T follicular helper cell (primary cell): Measurements from ENCODE around the gene FZD10.

Experiments
- DNase-seq: peaks from one replicate; pipeline ENCODE4 v3.0.0-alpha.2; 2020; ENCODE audit warnings: low read depth
- total RNA-seq, 2 experiments: gene quantifications; one replicate each; lab custom pipeline; 2026; lab: John Stamatoyannopoulos, UW

Gene FZD10, protein sequence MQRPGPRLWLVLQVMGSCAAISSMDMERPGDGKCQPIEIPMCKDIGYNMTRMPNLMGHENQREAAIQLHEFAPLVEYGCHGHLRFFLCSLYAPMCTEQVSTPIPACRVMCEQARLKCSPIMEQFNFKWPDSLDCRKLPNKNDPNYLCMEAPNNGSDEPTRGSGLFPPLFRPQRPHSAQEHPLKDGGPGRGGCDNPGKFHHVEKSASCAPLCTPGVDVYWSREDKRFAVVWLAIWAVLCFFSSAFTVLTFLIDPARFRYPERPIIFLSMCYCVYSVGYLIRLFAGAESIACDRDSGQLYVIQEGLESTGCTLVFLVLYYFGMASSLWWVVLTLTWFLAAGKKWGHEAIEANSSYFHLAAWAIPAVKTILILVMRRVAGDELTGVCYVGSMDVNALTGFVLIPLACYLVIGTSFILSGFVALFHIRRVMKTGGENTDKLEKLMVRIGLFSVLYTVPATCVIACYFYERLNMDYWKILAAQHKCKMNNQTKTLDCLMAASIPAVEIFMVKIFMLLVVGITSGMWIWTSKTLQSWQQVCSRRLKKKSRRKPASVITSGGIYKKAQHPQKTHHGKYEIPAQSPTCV
- 0 reads per million in 2 experiments for total RNA-seq

DNA sequence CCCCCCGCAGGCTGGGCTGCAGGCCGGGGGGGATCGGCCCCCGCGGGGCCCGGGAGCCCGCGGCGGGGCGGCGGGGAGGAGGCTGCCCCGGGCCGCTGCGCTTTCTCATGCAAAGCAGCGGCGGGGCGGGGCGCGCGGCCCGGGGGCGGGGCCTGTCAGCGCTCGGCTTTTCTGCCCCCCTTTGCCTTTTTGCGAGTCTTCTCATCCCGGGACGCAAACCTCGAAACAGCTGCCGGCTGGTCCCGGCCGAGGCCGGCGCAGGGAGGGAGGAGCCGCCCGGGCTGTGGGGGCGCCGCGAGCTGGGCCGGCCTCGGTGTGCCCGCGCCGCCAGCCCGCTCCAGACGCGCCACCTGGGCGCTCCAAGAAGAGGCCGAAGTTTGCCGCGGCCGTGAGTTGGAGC lies at the start of gene FZD10:
Gene FZD10, plus strand, starts transcription at position 198 of the 400 bp plus-strand sequence. CDS start 479 bp downstream, outside the sequence.
- no peak for DNase-seq

DNA sequence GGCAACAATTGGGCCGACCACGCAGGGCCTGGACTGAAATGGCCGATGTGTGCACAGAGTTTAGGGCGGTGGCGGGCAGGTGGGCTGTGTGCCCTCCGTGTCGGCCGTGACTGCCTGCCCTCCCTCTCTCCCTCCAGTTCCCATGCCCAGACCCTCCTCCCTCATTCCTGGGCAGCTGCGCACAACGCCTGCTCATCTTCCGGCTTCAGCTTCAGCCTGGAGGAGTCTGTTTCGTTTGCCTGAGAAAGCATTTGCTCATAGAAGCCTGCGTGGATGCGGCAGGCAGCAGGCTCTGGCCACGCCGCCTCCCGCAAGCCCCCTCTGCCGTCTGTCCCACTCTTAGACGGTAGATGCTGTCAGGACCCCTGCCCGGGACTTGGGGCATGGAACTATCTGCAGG lies 47.3 kb upstream of the FZD10 start:
- no peak for DNase-seq

DNA sequence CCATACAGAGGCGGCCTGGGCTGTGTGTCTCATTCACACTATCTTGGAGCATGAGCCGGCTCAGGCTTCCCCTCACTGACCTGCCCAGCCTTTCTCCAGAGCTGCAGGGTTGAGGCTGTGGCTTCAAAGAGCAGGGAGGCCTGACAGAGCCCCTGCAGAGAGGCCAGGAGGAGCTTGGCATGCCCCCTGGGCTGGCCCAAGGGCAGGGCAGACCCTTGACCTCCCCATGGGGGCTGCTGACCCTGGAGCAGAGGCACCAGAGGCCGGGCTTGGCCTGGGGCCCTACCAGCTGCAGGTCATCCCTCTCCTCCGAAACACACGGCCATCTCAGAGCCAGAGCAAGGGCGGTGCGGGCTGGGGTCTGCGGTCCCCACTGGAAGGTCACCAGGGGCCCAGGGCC lies 46.6 kb upstream of the FZD10 start:
- DNase-seq = no peak

DNA sequence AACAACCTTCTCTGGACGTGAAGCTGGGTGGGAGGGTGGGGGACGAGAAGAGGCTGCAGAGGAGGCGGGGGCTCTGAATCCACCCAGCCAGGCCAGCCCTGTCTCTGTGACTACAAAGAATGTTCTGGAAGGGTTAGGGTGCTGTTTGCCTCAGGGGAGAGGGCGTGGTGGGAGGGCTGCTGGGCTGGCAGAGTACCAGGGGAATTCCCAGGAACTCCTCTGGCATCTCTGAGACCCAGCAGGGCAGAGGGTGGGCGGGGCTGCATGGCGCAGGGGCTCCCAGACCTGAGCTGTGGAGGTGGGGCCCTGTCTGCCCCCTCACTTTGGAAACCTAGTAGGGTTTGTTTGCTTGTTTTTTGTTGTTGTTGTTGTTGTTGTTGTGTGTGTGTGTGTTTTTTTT lies 45.5 kb upstream of the FZD10 start:
- no peak for DNase-seq

DNA sequence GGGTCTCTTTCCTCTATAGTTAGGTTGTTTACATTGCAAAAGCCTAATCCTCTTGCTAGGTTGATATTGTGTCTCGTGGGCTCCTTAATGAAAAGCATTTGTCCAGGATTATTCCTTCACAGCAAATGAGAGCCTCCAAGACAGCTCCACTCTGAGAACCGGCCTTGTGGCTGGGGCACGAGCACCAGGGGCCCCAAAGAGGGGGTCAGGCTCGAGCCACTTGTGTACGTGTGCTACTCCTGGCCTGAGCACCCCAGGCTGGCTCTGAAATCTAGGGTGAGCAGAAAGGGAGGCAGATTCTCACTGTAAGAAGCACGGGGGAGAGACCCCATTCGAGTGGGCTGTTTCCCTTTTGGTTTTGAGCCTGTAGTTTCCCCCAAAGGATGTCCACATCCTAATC lies 45.0 kb upstream of the FZD10 start:
- no peak for DNase-seq

DNA sequence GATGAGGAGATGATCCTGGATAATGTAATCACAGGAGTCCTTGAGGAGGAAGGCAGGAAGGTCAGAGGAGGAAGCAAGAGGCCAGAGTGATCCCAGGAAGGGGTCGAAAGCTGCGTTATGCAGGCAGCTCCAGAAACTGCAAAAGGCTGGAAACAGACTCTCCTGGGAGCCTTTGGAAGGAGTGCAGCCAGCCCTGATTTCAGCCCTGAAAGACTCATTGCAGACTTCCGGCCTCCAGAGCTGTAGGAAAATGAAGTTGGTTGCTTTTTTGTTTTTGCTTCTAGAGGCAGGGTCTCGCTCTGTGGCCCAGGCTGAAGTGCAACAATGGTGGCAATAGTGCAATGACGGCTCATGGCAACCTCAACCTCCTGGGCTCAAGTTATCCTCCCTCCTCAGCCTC lies 44.6 kb upstream of the FZD10 start:
- DNase-seq = no peak

DNA sequence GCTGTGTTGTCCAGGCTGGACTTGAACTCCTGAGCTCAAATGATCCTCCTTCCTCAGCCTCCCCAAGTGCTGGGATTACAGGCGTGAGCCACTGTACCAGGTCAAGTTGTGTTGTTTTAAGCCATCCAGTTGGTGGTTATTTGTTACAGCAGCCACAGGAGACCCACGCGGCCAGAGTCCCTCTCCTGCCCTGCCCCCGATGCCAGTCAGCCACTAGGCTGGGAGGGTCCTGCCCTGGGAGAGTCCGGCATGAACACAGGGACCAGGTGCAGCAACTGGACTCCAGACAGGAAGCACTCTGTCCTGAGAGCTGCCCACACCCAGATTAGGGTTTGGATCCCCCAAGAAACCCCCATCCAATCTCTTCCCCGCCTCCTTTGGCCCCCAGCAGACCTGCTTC lies 44.1 kb upstream of the FZD10 start:
- no peak for DNase-seq

DNA sequence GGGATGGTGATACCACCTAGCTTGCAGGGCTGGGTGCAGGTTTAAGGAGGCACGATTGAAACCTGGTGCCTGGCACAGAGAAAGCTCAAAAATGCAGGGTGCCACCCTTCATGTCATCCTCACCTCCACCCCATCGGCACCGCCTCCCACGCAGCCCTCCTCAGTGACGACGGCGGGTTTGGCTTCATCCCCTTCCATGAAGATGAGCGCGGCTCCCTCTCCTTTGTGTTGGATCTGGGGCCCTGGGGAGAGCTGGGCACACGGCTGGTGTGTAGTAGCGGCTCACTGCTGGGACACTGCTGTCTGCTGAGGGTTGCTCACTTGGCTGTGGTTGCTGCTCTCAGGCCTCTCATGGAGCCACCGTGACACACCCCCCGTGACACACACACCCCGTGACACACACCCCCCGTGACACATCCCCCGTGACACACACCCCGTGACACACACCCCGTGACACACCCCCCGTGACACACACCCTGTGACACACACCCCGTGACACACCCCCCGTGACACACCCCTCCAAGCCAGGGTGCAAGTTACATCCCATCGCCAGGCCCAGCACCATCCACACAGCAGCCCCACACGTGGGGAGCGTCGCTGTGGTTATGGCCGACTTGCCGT lies 42.9 kb upstream of the FZD10 start:
- no peak for DNase-seq

DNA sequence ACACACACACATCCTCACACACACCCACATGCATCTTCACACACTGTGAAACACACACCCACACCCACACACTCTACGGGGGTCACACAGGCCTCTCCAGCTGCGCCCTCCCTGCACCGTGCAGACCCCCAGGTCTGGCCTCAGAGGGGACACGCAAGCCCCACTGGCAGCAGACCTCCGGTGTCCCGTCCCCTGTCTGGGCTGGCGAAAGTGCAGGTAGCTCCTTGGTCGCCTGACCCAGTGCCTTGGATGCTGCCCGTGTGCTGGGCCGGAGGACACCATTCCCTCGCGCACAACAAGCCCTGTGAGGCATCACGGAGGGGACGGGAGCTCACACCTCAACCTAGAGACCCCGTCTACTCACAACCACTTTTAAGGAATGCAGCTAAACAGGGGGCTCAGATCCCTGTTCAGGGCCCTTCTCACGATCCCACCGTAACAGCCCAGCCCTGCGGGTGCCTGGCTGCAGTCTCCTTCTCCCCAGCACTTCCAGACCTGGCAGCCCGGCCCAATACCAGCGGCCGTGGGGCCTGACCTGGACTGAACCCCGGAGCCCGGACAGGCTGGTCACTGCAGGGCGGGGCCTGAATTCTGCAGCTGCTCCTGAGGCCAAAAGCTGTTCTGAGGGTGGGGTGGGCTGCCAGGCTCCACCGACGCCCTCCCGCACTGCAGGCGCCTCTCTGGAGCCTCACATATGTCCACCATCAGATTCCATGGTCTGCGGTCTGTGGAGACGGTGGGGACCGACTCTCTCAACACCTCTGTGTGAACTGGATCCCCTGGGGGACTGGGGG lies 42.1 kb upstream of the FZD10 start:
- no peak for DNase-seq

DNA sequence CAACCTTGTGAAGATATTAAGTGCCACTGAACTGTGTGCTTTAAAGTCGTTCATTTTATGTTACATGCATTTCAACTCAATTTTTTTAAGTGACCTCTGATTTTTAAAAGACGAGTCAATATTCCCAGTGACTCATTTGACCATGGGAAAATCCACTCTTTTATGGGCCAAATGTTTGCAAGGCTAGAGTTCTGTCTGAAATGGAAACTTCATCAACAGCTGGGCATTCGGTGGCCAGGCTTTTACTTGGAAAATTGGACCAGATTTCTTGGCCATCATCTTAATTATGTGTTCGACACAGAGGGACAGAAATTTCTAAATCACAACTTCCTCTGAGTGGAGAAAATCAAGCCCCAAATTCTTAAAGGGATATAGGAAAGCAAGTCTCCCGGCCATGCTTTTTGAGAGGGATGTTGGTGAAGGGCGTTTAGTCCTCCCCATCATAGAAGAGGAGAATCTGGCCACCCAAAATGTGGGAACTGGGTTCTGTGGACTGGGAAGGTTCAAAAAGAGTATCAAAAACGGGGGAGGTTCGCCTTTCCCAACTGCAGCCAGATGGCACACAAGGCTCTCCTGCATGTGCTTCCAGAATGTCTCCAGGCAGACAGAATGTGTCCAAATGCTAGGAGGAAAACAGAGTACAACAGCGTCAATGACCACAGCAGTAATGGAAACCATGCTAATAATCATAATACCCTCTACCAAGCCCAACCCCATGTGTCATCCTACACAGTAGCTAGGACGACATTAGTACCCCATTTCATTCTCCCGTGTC lies 40.9 kb upstream of the FZD10 start:
- no peak for DNase-seq

DNA sequence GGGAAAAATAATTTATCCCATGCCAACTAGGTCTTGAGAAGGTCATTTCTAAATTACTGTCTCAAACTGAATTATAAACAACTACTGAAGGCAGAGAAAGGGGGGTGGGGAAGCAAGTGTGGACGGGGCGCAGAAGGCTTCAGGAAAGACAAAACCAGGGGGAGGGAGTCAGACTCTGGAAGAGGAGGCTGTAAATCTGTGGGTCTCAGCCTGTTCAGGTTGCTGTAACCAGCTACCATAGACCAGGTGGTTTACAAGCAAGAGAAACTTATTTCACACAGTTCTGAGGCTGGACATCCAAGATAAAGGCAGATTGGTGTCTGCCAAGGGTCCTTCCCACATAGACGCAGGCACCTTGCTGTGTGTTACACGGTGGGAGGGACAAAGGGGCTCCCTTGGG lies 39.9 kb upstream of the FZD10 start:
- no peak for DNase-seq

DNA sequence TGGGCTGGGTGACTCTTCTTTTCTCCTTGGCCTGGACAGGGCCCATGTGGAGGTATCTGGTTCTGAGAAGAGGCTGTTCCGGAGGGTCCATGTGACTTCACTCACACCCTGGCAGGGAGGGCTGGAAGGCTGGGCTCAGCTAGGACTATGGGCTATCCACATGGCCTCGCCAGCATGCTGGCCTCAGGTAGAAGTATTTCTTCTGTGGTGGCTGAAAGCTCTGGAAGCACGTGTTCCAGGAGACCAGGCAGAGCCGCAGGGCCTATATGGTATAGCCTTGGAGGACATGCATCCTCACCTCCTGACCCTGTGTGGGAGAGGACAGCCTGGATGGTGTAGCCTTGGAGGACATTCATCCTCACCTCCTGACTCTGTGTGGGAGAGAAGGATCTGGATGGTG lies 38.2 kb upstream of the FZD10 start:
- no peak for DNase-seq

DNA sequence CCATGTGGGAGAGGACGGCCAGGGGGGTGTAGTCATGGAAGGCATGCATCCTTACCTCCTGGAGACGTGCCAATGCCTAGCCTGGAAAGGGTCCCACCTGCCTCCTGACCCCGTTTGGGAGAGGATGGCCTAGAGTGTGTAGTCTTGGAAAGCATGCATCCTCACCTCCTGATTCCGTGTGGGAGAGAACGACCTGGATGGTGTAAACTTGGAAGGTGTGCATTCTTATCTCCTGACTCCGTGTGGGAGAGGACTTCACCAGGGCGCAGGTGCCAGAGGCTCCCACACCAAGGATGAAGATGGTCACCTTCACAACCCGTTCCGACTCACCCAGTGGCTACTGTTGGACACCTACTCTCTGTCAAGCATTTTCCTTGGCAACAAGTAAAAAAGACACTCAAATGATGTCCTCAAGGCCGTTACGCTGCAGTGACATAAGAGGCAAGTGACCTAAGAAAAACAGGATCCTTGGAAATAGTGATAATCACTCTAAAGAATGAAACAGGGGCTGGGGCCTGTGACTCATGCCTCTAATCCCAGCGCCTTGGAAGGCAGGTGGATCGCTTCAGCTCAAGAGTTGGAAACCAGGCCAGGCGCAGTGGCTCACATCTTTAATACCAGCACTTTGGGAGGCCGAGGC lies 37.5 kb upstream of the FZD10 start:
- no peak for DNase-seq

DNA sequence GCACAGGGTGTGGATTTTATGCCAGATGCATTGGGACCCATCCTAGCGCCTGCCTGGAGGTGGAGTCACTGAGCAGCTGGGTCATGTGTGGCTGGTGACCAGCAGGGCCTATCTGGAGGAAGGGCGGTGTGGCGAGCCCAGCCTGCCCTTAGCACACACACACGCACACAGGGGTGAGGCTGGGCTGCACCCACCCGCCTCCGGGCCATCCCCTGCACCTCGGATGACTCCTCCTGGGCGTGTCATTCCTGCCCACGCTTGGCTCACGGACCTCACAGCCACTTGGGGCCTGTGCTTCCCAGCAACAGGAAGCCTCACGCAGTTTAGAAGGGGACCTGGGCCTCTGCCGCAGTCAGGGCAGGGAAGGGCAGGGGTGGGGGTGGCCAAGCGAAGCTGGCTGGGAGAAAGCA lies 36.2 kb upstream of the FZD10 start:
- DNase-seq = no peak

DNA sequence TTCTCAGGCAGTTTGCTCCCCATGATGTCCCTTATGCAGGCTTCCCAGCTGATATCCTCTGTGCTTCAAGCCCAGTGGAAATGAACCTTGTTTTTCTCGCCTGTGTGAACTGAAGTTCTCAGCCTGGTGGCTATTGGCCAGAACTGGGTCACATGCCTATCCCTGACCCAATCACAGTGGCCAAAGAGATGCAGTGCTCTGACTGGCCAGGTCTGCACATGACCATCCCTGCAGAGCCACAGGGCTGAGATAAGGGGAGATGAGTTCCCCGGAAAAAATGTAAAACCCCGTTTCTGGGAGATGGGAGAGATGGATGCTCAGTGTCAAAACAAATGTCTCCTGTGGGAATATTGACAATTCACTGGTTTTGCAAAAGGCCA lies 34.7 kb upstream of the FZD10 start:
- DNase-seq = no peak

DNA sequence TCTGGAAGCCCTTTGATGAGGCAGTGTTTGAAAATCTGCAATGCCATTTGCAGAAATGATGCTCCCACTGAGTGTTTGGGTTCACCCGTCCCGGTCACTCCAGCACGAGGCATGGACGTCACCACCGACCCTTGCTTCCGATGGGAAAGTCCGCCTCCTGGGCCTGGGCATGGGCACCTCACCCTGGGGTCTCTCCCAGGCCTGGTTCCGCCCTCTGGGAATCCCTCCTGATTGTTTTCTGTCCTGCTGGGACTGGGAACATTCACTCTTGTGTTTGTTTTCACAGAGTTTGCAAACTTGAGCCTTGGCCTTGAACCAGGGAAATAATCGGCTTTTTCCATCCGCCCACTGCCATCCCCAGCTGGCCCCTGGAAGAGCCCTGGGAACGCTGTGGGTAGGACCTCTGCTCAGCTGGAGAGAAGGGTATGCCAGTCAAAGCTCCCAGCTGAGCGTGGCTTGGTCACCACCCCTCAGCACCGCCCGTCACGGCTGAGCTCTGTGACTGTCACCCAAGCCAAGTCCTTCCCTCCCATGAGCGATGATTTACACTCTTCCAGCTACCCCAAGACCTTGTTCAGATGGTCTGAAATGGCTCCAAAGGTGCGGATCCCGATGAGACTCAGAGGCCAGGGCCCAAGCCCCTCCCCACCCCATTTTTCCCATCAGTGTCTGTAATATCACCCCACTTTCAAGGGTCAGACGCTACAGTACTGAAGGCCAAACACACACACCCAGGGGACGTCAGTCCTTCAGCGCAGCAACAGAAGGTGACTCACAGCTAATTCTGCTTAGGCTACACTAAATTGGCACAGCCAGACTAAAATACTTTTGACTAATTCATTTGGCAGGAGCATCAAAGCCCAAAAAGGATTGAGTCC lies 34.1 kb upstream of the FZD10 start:
- DNase-seq = no peak

DNA sequence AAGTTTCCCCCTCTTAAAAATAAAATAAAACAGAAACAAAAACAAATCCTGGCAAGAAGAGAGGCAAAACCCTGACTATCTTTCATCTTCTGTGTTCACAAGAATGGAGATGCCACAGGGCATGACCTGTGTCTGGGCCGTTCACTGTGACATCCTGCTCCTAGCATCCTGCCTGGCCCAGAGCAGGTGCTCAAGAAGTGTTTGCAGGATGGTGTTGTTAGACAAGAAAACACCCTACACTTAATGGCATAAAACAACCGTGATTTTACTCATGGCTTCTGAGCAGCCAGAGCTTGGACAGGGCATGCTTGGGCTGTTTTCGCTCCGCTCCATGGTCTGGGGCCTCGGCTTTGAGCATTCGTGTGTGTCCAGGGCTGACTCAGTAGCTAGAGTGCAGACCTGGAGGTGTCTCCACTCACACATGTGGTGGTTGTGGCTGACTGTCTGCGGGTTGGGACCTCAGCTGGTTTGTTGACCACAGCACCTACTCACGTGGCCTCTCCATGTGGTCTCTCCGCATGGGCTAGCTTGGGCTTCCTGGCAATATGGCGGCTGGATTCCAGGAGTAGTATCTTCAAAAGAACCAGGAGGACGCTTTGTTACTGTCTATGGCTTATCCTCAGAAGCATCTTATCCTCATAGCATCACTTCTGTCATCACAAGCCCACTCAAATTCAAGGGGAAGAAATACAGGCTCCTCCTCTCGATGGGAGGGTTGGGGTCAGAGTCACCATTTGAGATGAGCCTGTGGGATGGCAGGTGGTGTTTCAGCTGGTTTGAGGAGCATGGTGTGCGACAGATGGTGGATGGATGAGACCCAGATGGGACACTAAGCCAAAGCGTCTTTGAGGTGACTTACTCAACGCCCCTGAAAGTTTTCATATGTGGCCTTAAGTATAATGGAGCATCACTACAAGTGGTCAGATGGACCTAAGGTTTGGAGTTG lies 33.2 kb upstream of the FZD10 start:
- no peak for DNase-seq

DNA sequence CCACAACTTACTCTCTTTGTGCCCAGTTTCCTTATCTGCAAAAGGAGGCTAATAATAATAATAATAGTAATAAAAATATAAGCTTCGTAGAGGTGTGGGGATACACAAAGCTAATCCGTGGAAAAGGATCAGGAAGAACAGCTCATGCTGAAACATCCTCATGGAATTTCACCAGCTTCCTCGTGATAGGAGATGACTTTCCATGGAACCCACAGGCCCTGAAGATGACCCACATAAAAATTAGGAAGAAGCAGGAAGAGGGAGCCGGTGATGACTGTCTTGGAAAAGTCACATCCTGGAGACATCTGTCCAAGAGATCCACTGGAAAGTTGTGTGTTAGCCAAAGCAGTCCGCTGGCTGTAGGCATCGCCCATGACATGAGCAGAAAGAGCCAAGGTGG lies 31.9 kb upstream of the FZD10 start:
- DNase-seq = no peak

DNA sequence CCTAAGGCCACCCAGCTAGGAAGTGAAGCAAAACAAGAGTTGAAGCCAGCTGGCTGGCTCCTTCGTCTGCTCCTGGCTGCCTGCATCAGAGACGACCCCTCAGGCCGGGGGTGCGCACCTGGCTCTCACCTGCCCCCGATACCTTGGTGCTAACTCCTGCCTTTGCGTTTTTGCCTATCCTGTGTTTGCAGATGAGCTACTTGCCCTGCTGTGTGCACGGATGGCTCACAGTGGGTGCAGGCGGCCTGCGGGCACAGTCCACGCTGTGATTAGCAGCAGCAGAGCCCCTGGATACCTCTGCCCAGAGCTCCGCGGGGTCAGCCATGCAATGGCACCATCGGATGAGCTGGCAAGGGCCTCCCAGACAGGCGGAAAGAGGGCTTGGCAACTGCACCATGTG lies 31.2 kb upstream of the FZD10 start:
- no peak for DNase-seq
